Common myeloid progenitor, CD34-positive (primary cell): ENCODE data around the gene RAB5B.

Experiments
- CTCF ChIA-PET: fragments of 350-600 bp; sonication (Branson Sonifier 250); formaldehyde crosslinking; loops from one replicate; lab custom pipeline; 2021; ENCODE audit warnings: antibody characterized with exemption; lab: Charles Lee
- POLR2A ChIA-PET: fragments of 350-600 bp; sonication (Branson Sonifier 250); formaldehyde crosslinking; loops from one replicate; lab custom pipeline; 2021; ENCODE audit warnings: antibody characterized with exemption; lab: Charles Lee
- DNase-seq, 3 donors: peaks; one replicate each; pipeline versions ENCODE4 v3.0.0 to v3.0.0-alpha.2; 2013
- H3K27ac ChIP-seq, 2 experiments: 1 replicate in 1 of 2; 2 replicates in 1 of 2; pipeline ENCODE4 v1.7.0; 2013; ENCODE audit warnings: inconsistent platforms in 2 of 2, low read length in 2 of 2, mild to moderate bottlenecking in 2 of 2, low read depth in 1 of 2, moderate library complexity in 1 of 2; ENCODE audit not compliant: severe bottlenecking in 2 of 2, insufficient read depth in 1 of 2, poor library complexity in 1 of 2
- H3K27me3 ChIP-seq, 5 experiments: replicated peaks in 2 of 5; 1 replicate in 3 of 5; 2 replicates in 2 of 5; pipeline versions ENCODE4 v1.6.1 to v1.7.0; 2013; ENCODE audit warnings: low read length in 4 of 5, mild to moderate bottlenecking in 2 of 5, moderate library complexity in 2 of 5, inconsistent platforms in 1 of 5; ENCODE audit not compliant: insufficient read depth in 5 of 5, control insufficient read depth in 4 of 5
- H3K36me3 ChIP-seq, 4 experiments: 1 replicate in 2 of 4; 2 replicates in 2 of 4; pipeline versions ENCODE4 v1.6.1 to v1.7.0; 2013; ENCODE audit warnings: low read length in 3 of 4, control low read depth in 1 of 4, mild to moderate bottlenecking in 1 of 4; ENCODE audit not compliant: control insufficient read depth in 4 of 4, insufficient read depth in 4 of 4
- H3K4me1 ChIP-seq, 4 experiments: 1 replicate in 3 of 4; 2 replicates in 1 of 4; pipeline versions ENCODE4 v1.6.1 to v1.7.1; 2013; ENCODE audit warnings: low read length in 3 of 4, mild to moderate bottlenecking in 3 of 4, control low read depth in 1 of 4, inconsistent platforms in 1 of 4, moderate library complexity in 1 of 4; ENCODE audit not compliant: control insufficient read depth in 4 of 4, insufficient read depth in 4 of 4; ENCODE audit errors: control extremely low read depth in 1 of 4
- H3K4me3 ChIP-seq, 7 experiments: 1 replicate in 4 of 7; 2 replicates in 3 of 7; pipeline versions ENCODE4 v1.5.1 to v1.7.0; 2013; ENCODE audit warnings: mild to moderate bottlenecking in 7 of 7, low read length in 6 of 7, moderate library complexity in 6 of 7, inconsistent platforms in 2 of 7, low read depth in 2 of 7, control low read depth in 1 of 7; ENCODE audit not compliant: insufficient read depth in 4 of 7, control insufficient read depth in 1 of 7; ENCODE audit errors: extremely low read depth in 1 of 7
- H3K9me3 ChIP-seq, 5 experiments: 1 replicate in 4 of 5; 2 replicates in 1 of 5; pipeline versions ENCODE4 v1.6.1 to v1.7.1; 2013; ENCODE audit warnings: low read length in 4 of 5, mild to moderate bottlenecking in 2 of 5, inconsistent platforms in 1 of 5, low read depth in 1 of 5, moderate library complexity in 1 of 5; ENCODE audit not compliant: control insufficient read depth in 4 of 5, insufficient read depth in 2 of 5; ENCODE audit errors: control extremely low read depth in 1 of 5
- WGBS: methylation state at CpG from one replicate; pipeline ENCODE4 v1.1.5; 2013; ENCODE audit not compliant: insufficient coverage; 5-methylcytosine and 5-hydroxymethylcytosine counted together

Gene RAB5B

DNA sequence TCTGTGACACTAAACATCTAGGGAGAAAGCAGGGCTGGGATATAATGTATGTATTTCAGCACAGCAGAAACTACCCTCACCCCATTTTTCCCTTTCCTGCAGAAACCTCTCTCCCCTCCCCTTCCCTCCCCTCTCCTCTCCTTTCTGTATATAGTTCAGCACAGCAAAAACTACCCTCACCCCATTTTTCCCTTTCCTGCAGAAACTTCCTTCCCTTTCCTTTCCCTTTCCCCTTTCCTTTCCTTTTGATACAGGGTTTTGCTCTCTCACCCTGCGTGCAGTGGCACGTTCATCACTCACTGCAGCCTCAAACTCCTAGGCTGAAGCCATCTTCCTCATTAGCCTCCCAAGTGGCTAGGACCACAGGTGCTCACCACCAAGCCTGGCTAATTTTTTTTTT is 10.1 kb upstream of the RAB5B start:
- H3K4me1 ChIP-seq: peaks cover 10 to 22% (median 17%) of the 10 kb centered on the region in 4 experiments
- POLR2A ChIA-PET: no interaction called here
- CTCF ChIA-PET: no interaction called here
- DNase-seq: no peak
- no peak overlapping the region for H3K27ac ChIP-seq
- 100% methylated on average over 1 of the region's 2 CpGs for WGBS
- H3K27me3 ChIP-seq: no peaks in the 10 kb centered on the region
- H3K36me3 ChIP-seq: peaks cover 0 to 10% (median 0%) of the 10 kb centered on the region in 4 experiments
- H3K9me3 ChIP-seq: no peaks in the 10 kb centered on the region
- no peak overlapping the region for H3K4me3 ChIP-seq

DNA sequence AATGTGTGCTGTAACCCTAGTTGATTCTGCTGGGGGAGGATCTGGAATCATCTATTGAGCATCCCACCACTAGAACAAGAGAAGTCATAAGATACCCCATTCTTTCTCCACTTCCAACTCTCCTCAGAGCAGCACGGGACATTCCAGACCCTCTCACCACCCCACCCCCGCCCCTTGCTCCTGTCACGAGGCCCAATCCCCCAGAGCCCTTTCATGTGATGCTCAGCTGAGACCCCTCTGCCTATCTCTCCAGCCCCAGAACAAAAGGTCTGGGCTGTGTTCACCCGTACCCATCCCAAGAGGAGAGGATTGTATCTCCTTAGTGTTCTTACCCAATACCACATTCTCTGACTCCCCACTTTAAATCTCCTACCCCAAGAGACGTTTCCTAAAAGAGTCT is 8.6 kb upstream of the RAB5B start:
- no peak for DNase-seq
- H3K4me3 ChIP-seq: no peak overlapping the region
- 92% methylated on average over 3 of the region's 5 CpGs for WGBS
- no peaks in the 10 kb centered on the region for H3K27me3 ChIP-seq
- no peaks in the 10 kb centered on the region for H3K9me3 ChIP-seq
- ChIA-PET CTCF (interaction anchor here (1.4 kb wide), 1 partner anchor 17 kb away, joined by 3 read pairs; no protein-coding TSS in a partner anchor), POLR2A (no interaction called here)
- peaks cover 0 to 22% (median 1%) of the 10 kb centered on the region in 4 experiments for H3K36me3 ChIP-seq
- peaks cover 10 to 22% (median 17%) of the 10 kb centered on the region in 4 experiments for H3K4me1 ChIP-seq
- no peak overlapping the region for H3K27ac ChIP-seq

DNA sequence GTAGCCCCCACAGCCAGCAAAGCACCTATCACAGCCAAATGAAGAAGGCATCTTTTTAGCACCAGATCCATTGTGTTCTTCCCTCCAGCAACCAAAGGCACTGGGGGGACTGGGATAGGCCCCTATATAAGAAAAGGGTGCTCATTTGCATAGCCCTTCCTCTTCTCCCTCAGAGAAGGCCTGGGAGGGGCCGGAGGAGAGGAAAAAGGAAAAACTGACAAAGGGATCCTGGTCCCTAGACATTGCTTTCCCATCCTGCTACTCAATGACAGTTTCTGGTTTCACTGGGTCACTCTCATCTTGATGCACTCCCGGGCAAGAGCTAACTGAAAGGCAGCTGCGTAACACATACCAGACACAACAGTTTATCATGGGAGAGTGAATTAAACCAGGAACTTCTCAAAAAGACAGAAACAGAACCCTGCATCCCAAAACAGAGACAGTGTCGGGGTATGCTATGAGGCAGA is 7.9 kb upstream of the RAB5B start, which contains the start of gene PMEL:
Gene PMEL, minus strand, starts transcription at position 102 of the 467 bp plus-strand sequence. Its CDS starts 31 bp downstream, at position 71.
- 17% methylated on average over 1 of the region's 4 CpGs for WGBS
- H3K4me1 ChIP-seq: peaks cover 10 to 22% (median 17%) of the 10 kb centered on the region in 4 experiments
- peaks cover 0 to 29% (median 3%) of the 10 kb centered on the region in 4 experiments for H3K36me3 ChIP-seq
- peak within 1 kb of the TSS; percentile 83 to 97 (median 87) for H3K4me3 ChIP-seq
- no peaks in the 10 kb centered on the region for H3K9me3 ChIP-seq
- H3K27me3 ChIP-seq: no peaks in the 10 kb centered on the region
- H3K27ac ChIP-seq: peak within 1 kb of the TSS; percentile 42 to 81
- peak in 2 of 3 donors; percentile 25 to 34 for DNase-seq
- ChIA-PET POLR2A (no interaction called here), CTCF (interaction anchor here (1.4 kb wide), 1 partner anchor 17 kb away, joined by 3 read pairs; no protein-coding TSS in a partner anchor)

DNA sequence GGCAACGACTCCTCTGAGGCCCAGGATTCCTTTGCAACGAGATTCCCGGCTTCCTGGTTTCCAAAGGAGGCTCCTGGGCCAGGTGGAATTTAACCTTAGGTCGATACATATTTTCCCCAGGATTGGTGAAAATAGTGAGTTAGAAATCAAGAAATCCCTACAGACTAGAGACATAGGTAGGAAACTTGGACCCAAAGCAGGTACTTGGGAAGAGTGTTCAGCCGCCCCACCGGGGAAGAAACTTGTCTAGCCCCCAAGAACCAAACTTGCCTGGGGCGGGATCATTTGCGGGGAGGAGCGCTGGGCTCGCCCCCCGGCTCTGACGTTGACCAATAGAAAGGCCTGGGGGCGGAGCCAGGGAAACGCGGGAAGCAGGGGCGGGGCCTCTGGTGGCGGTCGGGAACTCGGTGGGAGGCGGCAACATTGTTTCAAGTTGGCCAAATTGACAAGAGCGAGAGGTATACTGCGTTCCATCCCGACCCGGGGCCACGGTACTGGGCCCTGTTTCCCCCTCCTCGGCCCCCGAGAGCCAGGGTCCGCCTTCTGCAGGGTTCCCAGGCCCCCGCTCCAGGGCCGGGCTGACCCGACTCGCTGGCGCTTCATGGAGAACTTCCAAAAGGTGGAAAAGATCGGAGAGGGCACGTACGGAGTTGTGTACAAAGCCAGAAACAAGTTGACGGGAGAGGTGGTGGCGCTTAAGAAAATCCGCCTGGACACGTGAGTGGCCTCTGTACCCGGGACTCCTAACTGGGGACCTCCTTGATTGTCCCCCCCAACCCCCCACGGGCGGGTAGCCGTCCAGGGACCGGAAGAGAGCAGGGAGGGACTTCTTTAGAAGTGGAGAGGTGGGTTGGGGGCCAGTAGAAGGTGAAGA is 7.2 kb upstream of the RAB5B start, which contains the start of gene CDK2:
Gene CDK2, plus strand, starts transcription at position 423 of the 874 bp plus-strand sequence. Its CDS starts 179 bp downstream, at position 602.
- Histone ChIP-seq H3K4me3 (peak within 1 kb of the TSS; percentile 83 to 97 (median 87)), H3K27me3 (no peaks in the 10 kb centered on the region), H3K27ac (peak within 1 kb of the TSS; percentile 42 to 81), H3K4me1 (peaks cover 10 to 22% (median 17%) of the 10 kb centered on the region in 4 experiments), H3K9me3 (no peaks in the 10 kb centered on the region), H3K36me3 (peaks cover 2 to 36% (median 8%) of the 10 kb centered on the region in 4 experiments)
- peak; percentile 79 to 80 (median 79) for DNase-seq
- under 1% methylated on average over 32 of the region's 45 CpGs for WGBS
- CTCF ChIA-PET: interaction anchor here (1.9 kb wide), 1 partner anchor 62 kb away, joined by 5 read pairs; no protein-coding TSS in a partner anchor
- POLR2A ChIA-PET: no interaction called here

DNA sequence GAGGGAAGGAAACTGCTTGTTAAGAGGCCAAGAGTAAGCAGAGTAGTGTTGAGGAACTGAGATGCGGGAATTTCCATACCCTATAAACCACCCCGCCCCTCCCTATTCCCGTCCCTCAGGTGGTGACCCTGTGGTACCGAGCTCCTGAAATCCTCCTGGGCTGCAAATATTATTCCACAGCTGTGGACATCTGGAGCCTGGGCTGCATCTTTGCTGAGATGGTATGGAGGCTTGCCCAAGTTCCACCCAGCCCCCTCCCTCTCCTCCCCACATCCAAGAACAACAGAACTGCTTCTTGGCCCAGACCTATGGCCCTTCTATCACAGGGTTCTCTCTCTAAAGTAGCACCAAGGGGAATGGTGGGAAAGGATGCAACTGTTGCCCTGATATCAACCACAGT is 4.5 kb upstream of the RAB5B start:
- 100% methylated on average over 3 of the region's 4 CpGs for WGBS
- DNase-seq: no peak
- CTCF ChIA-PET: interaction anchor here (1.0 to 3.0 kb wide), 3 partner anchors 10 to 72 kb away, joined by 3 to 18 read pairs (median 4); no protein-coding TSS in a partner anchor
- no peaks in the 10 kb centered on the region for H3K27me3 ChIP-seq
- POLR2A ChIA-PET: no interaction called here
- no peak overlapping the region for H3K27ac ChIP-seq
- H3K9me3 ChIP-seq: no peaks in the 10 kb centered on the region
- H3K4me1 ChIP-seq: peaks cover 19 to 34% (median 27%) of the 10 kb centered on the region in 4 experiments
- peaks cover 5 to 43% (median 8%) of the 10 kb centered on the region in 4 experiments for H3K36me3 ChIP-seq
- no peak overlapping the region for H3K4me3 ChIP-seq

DNA sequence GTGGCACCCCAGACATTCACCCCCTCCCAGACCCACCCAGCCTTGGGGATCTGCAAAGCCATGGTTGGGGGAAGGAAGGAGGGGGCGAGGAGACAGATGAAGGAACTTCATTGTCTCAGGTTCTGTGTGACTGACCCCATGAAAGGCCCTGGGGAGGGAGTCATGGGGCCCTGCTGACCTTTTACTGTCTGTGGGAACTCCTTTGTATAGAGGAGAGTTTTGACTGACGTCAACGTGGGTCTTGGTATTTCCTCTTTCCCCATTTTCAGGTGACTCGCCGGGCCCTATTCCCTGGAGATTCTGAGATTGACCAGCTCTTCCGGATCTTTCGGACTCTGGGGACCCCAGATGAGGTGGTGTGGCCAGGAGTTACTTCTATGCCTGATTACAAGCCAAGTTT is 3.1 kb upstream of the RAB5B start:
- WGBS: 100% methylated on average over 7 of the region's 7 CpGs
- no peaks in the 10 kb centered on the region for H3K9me3 ChIP-seq
- ChIA-PET POLR2A (no interaction called here), CTCF (interaction anchor here (0.9 to 1.7 kb wide), 3 partner anchors 12 to 31 kb away, joined by 4 to 5 read pairs (median 4); no protein-coding TSS in a partner anchor)
- H3K4me3 ChIP-seq: no peak overlapping the region
- H3K27me3 ChIP-seq: no peaks in the 10 kb centered on the region
- peaks cover 24 to 46% (median 36%) of the 10 kb centered on the region in 4 experiments for H3K4me1 ChIP-seq
- DNase-seq: no peak
- peaks cover 5 to 43% (median 8%) of the 10 kb centered on the region in 4 experiments for H3K36me3 ChIP-seq
- no peak overlapping the region for H3K27ac ChIP-seq
